Astrocyte of the cerebellum (primary cell): ENCODE results near the gene TSPAN32.

ENCODE experiments used
- DNase-seq: peaks from one replicate; pipeline ENCODE4 v3.0.0-alpha.2; 2011; ENCODE audit warnings: low read depth
- H3K4me3 ChIP-seq: 2 replicates; pipeline ENCODE4 v1.5.1; 2011; ENCODE audit warnings: mild to moderate bottlenecking, low read depth, low read length, moderate library complexity
- in situ Hi-C: cut with HindIII; loops from 2 replicates; pipeline ENCODE4 v1.10.0; 2017; ENCODE audit warnings: low sequenced_read_pairs
- TF ChIP-seq, protein P1 (sequence below): IDR thresholded peaks from 2 replicates; pipeline ENCODE4 v1.5.1; 2012; ENCODE audit warnings: low read length, low read depth, moderate library complexity, mild to moderate bottlenecking; ENCODE audit errors: missing control alignments

Gene TSPAN32

GRCh38 chr11:2271327-2272227 is 30.2 kb upstream of the TSPAN32 start:
- TF ChIP-seq, protein P1, sequence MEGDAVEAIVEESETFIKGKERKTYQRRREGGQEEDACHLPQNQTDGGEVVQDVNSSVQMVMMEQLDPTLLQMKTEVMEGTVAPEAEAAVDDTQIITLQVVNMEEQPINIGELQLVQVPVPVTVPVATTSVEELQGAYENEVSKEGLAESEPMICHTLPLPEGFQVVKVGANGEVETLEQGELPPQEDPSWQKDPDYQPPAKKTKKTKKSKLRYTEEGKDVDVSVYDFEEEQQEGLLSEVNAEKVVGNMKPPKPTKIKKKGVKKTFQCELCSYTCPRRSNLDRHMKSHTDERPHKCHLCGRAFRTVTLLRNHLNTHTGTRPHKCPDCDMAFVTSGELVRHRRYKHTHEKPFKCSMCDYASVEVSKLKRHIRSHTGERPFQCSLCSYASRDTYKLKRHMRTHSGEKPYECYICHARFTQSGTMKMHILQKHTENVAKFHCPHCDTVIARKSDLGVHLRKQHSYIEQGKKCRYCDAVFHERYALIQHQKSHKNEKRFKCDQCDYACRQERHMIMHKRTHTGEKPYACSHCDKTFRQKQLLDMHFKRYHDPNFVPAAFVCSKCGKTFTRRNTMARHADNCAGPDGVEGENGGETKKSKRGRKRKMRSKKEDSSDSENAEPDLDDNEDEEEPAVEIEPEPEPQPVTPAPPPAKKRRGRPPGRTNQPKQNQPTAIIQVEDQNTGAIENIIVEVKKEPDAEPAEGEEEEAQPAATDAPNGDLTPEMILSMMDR = no peak
- in situ Hi-C loops = no loop called here
- no peak overlapping the region for H3K4me3 ChIP-seq
- no peak for DNase-seq

DNA sequence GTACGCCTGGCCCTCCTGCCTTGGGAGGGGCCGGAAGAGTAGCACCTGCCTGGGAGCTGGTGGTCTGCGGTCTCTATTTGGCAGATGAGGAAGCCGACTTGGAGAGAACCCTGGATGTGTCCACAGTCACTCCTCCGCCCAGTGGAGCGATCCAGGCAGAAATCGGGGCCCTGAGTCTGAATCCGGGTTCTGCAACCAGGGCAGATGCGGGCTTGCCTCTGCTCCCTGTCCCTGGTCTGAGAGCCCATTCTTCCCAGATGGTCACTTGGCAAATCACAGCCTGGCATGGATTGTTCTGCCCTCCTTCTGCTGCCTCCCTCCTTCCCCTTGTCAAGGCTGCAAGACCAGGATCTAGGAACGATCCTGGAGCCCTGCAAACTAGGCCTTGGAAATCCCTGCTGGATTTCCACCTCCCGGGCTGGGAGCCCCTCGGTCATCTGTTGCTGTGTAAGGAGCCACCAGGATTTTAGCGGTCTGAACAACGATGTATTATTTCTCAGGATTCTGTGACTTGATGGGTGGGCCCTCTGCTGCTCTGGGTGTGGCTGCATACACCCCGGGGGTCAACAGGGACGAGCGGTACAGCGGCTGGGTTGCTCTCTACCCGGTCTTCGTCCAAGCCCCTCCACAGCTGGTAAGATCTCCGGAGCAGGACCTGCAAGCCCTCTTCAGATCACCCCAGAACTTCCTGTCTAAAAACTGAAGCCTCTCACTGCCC is 29.4 kb upstream of the TSPAN32 start:
- DNase-seq = no peak
- H3K4me3 ChIP-seq = no peak overlapping the region
- in situ Hi-C loops = no loop called here
- TF ChIP-seq, protein P1 = no peak

DNA sequence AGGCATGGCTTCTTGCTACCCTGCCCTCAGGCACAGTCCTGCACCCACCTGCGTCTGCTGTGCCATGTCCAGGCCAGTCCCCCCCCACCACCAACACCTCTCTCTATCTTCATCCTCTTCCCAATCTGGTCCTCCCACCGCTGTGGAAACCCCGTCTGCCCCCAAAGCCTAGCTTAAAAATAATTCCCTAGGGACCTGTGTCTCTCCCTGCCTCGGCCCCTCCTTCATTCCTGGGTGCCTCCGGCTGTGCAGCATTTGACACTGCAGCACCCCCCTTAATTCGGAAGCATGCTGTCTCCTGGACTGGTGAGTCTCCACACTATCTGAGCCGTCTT is 28.9 kb upstream of the TSPAN32 start:
- in situ Hi-C loops = no loop called here
- no peak overlapping the region for H3K4me3 ChIP-seq
- TF ChIP-seq, protein P1 = no peak
- no peak for DNase-seq

DNA sequence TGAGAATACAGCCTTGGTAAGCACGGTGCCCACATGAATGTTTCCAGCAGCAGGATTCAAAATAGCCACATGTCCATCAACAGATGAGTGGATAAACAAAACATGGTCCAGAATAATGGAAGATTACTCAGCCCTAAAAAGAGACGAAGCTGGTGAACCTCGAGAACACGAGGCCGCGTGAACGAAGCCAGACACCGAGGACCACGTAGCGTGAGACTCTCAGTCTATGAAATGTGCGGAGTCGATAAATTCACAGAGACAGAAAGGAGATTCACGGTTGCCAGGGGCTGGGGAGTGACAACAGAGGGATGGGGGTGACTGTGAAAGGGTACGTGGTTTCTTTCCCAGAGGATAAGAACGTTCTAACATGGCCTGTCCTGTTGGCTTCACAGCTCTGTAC is 28.5 kb upstream of the TSPAN32 start:
- DNase-seq = no peak

GRCh38 chr11:2273771-2274170 is 28.0 kb upstream of the TSPAN32 start:
- H3K4me3 ChIP-seq = no peak overlapping the region
- DNase-seq = no peak
- in situ Hi-C loops = no loop called here
- TF ChIP-seq, protein P1 = no peak

More for the DNA sequence above, 28.5 kb upstream of the TSPAN32 start:
- in situ Hi-C loops = no loop called here
- TF ChIP-seq, protein P1 = no peak
- H3K4me3 ChIP-seq = no peak overlapping the region

DNA sequence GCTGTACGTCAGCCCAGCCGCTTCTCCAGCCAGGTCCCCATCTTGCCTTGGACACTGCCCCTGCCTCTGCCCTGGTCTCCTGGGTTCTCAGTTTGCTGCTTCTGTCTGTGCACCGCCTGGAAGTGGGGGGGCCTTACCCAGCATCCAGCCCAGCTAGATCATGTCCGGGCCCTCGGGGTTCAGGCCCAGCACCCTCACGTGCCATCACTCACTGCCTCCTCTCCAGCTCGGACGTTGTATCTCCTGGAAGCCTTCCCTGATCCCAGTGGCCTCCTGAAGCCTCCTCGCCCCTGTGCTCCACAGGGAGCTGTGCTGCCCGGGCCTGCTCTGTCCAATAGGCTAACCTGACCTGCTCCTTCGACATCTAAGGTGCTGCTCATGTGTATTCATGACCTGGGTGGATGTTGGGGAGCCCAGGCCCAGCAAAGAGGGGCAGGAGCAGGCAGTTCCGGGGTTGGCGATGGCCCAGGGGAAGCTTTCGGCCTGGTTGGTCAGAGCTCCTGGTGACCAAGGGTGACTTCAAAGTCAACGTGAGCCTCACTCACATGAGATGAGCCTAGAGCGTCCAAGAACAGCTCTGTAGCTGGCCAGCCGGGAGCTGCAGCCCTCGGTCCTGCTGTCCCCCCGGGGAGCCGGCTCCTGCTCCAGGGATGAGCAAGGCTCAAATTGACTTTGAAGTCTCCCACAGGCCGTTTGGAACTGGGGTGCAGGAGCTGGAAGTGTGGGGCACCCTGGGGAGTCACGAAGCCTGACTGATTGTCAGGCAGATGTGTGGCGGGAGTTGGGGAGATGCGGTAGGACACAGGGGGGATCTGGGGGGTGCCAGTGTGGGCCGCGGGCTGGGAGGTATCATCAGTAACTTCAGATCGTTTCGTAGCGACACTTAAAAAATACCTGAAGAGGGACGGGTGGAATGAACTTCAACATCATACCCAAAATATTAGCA is 26.2 kb upstream of the TSPAN32 start:
- H3K4me3 ChIP-seq = no peak overlapping the region
- DNase-seq = no peak
- in situ Hi-C loops = no loop called here
- TF ChIP-seq, protein P1 = no peak
